IMR-90 (cell line): ENCODE results near the gene NTM. TPM values are rescaled to one million over a fixed set of nuclear protein-coding genes. Genes with fewer than 3 reads are reported as not detected.

Experiments used
- ATAC-seq: fragments of 200-7000 bp; cut with Tn5 transposase; 2 replicates; pipeline ENCODE4 v1.9.1; 2020; ENCODE audit warnings: low read depth, mild to moderate bottlenecking, moderate library complexity
- BruUV-seq: library from RNA; stranded (reverse); fragments of 400-500 nt; replicated peaks from 2 replicates; lab custom pipeline; 2021; lab: Mats Ljungman, UMichigan
- CTCF ChIA-PET: fragments of 300-600 bp; formaldehyde crosslinking; extraction: SDS; loops from one replicate; lab custom pipeline; 2021; ENCODE audit warnings: antibody characterized with exemption; lab: Yijun Ruan, JAX
- POLR2A ChIA-PET: fragments of 300-600 bp; sonication (Branson Sonifier 250); formaldehyde crosslinking; loops from one replicate; lab custom pipeline; 2022; ENCODE audit warnings: antibody characterized with exemption; ENCODE audit not compliant: unreplicated experiment; lab: Charles Lee
- DNase-seq: peaks from one replicate; pipeline ENCODE4 v3.0.0; 2013
- H2AFZ ChIP-seq: replicated peaks from 2 replicates; pipeline ENCODE3; 2013; ENCODE audit warnings: low read length, mild to moderate bottlenecking; ENCODE audit not compliant: poor library complexity
- H2AK5ac ChIP-seq: 2 replicates; pipeline ENCODE4 v1.6.1; 2013; ENCODE audit warnings: low read depth, low read length, inconsistent platforms
- H2AK9ac ChIP-seq: replicated peaks from 2 replicates; pipeline ENCODE3; 2013; ENCODE audit warnings: mild to moderate bottlenecking, low read depth, low read length, moderate library complexity; ENCODE audit not compliant: poor library complexity
- H2BK120ac ChIP-seq: 2 replicates; pipeline ENCODE4 v1.6.1; 2013; ENCODE audit warnings: low read depth, low read length, inconsistent platforms
- H2BK15ac ChIP-seq: 3 replicates; pipeline ENCODE4 v1.6.1; 2013; ENCODE audit warnings: low read depth, low read length, inconsistent platforms
- H2BK20ac ChIP-seq: 2 replicates; pipeline ENCODE4 v1.6.1; 2013; ENCODE audit warnings: low read depth, mild to moderate bottlenecking, inconsistent platforms, low read length, moderate library complexity
- H2BK5ac ChIP-seq: 2 replicates; pipeline ENCODE4 v1.6.1; 2013; ENCODE audit warnings: mild to moderate bottlenecking, low read depth, low read length, inconsistent platforms; ENCODE audit not compliant: poor library complexity, severe bottlenecking
- H3K14ac ChIP-seq: replicated peaks from 2 replicates; pipeline ENCODE4 v1.6.1; 2013; ENCODE audit warnings: low read depth, low read length, inconsistent platforms
- H3K18ac ChIP-seq: 2 replicates; pipeline ENCODE4 v1.6.1; 2013; ENCODE audit warnings: low read depth, low read length, control low read depth
- H3K23ac ChIP-seq: 2 replicates; pipeline ENCODE4 v1.6.1; 2013; ENCODE audit warnings: low read depth, low read length, inconsistent platforms
- H3K27ac ChIP-seq: 2 replicates; pipeline ENCODE4 v1.5.1; 2013; ENCODE audit warnings: mild to moderate bottlenecking, control low read depth, low read length; ENCODE audit not compliant: insufficient read depth
- H3K27me3 ChIP-seq: 2 replicates; pipeline ENCODE4 v1.6.1; 2013; ENCODE audit warnings: low read length; ENCODE audit not compliant: control insufficient read depth, insufficient read depth
- H3K36me3 ChIP-seq: 2 replicates; pipeline ENCODE4 v1.6.1; 2013; ENCODE audit warnings: low read length, mixed read lengths; ENCODE audit not compliant: control insufficient read depth, insufficient read depth
- H3K4ac ChIP-seq: 2 replicates; pipeline ENCODE4 v1.6.1; 2013; ENCODE audit warnings: low read depth, low read length, inconsistent platforms
- H3K4me1 ChIP-seq: 2 replicates; pipeline ENCODE4 v1.6.1; 2013; ENCODE audit warnings: low read length, mixed read lengths; ENCODE audit not compliant: control insufficient read depth, insufficient read depth
- H3K4me2 ChIP-seq: 2 replicates; pipeline ENCODE4 v1.6.1; 2013; ENCODE audit warnings: low read depth, mild to moderate bottlenecking, control low read depth, low read length, moderate library complexity
- H3K4me3 ChIP-seq: 2 replicates; pipeline ENCODE4 v1.5.1; 2013; ENCODE audit warnings: low read depth, mild to moderate bottlenecking, control low read depth, low read length, moderate library complexity; ENCODE audit not compliant: insufficient read depth
- H3K56ac ChIP-seq: 2 replicates; pipeline ENCODE4 v1.6.1; 2013; ENCODE audit warnings: low read length, inconsistent platforms; ENCODE audit not compliant: insufficient read depth; ENCODE audit errors: extremely low read depth
- H3K79me1 ChIP-seq, 2 experiments: 2 replicates each; pipeline ENCODE4 v1.6.1; 2013; ENCODE audit warnings: low read length in 2 of 2, inconsistent platforms in 1 of 2, low read depth in 1 of 2
- H3K9ac ChIP-seq: 2 replicates; pipeline ENCODE4 v1.6.1; 2013; ENCODE audit warnings: low read depth, low read length, control low read depth
- H3K9me1 ChIP-seq: 2 replicates; pipeline ENCODE4 v1.6.1; 2013; ENCODE audit warnings: low read length, inconsistent platforms; ENCODE audit not compliant: insufficient read depth
- H3K9me3 ChIP-seq: 2 replicates; pipeline ENCODE4 v1.6.1; 2013; ENCODE audit warnings: low read length; ENCODE audit not compliant: control insufficient read depth, insufficient read depth
- H4K20me1 ChIP-seq: 2 replicates; pipeline ENCODE4 v1.6.1; 2013; ENCODE audit warnings: low read length, inconsistent platforms; ENCODE audit not compliant: insufficient read depth
- H4K5ac ChIP-seq: 2 replicates; pipeline ENCODE4 v1.6.1; 2013; ENCODE audit warnings: mild to moderate bottlenecking, low read depth, low read length, control low read depth
- H4K8ac ChIP-seq, 2 experiments: 2 replicates each; pipeline ENCODE4 v1.6.1; 2013; ENCODE audit warnings: low read depth in 2 of 2, low read length in 2 of 2, control low read depth in 1 of 2, inconsistent platforms in 1 of 2
- H4K91ac ChIP-seq: 2 replicates; pipeline ENCODE4 v1.6.1; 2013; ENCODE audit warnings: low read depth, low read length, inconsistent platforms; ENCODE audit not compliant: insufficient read depth
- CEBPB ChIP-seq: IDR thresholded peaks from 2 replicates; pipeline ENCODE4 v1.6.1; 2012; ENCODE audit warnings: low read depth, low read length, improper control_type of control experiment
- CHD1 ChIP-seq: IDR thresholded peaks from 2 replicates; pipeline ENCODE4 v1.6.1; 2012; ENCODE audit warnings: low read depth, low read length, improper control_type of control experiment
- CTCF ChIP-seq: conservative IDR thresholded peaks from 2 replicates; pipeline ENCODE4 v1.5.1; 2012; ENCODE audit warnings: mild to moderate bottlenecking, low read depth, low read length, improper control_type of control experiment
- ELK1 ChIP-seq: fragments of 150-350 bp; IDR thresholded peaks from 2 replicates; pipeline ENCODE4 v1.6.1; 2016; ENCODE audit warnings: low read depth, mild to moderate bottlenecking, low read length, moderate library complexity, borderline replicate concordance
- MAFK ChIP-seq: IDR thresholded peaks from 2 replicates; pipeline ENCODE4 v1.6.1; 2012; ENCODE audit warnings: low read depth, low read length, improper control_type of control experiment
- MAZ ChIP-seq: IDR thresholded peaks from 2 replicates; pipeline ENCODE4 v1.6.1; 2012; ENCODE audit warnings: low read depth, mild to moderate bottlenecking, low read length, improper control_type of control experiment, moderate library complexity, borderline replicate concordance
- MXI1 ChIP-seq: IDR thresholded peaks from 2 replicates; pipeline ENCODE4 v1.6.1; 2012; ENCODE audit warnings: low read depth, mild to moderate bottlenecking, low read length, moderate library complexity, borderline replicate concordance
- POLR2A ChIP-seq: IDR thresholded peaks from 2 replicates; pipeline ENCODE4 v1.6.1; 2012; ENCODE audit warnings: mild to moderate bottlenecking, low read depth, low read length
- RAD21 ChIP-seq: IDR thresholded peaks from 2 replicates; pipeline ENCODE4 v1.6.1; 2012; ENCODE audit warnings: low read length, improper control_type of control experiment
- RCOR1 ChIP-seq: IDR thresholded peaks from 2 replicates; pipeline ENCODE4 v1.6.1; 2012; ENCODE audit warnings: mild to moderate bottlenecking, low read length, improper control_type of control experiment; ENCODE audit not compliant: insufficient replicate concordance
- RFX5 ChIP-seq: IDR thresholded peaks from 2 replicates; pipeline ENCODE4 v1.8.0; 2012; ENCODE audit warnings: low read depth, mild to moderate bottlenecking, low read length, moderate library complexity
- SMC3 ChIP-seq: fragments of 150-350 bp; IDR thresholded peaks from 2 replicates; pipeline ENCODE4 v1.6.1; 2016; ENCODE audit warnings: low read depth, mild to moderate bottlenecking, antibody characterized with exemption, low read length, moderate library complexity
- USF2 ChIP-seq: fragments of 150-350 bp; IDR thresholded peaks from 2 replicates; pipeline ENCODE4 v1.6.1; 2017; ENCODE audit warnings: mild to moderate bottlenecking, antibody characterized with exemption, low read length, low read depth
- WGBS, 2 experiments: methylation state at CpG; one replicate each; pipeline versions ENCODE4 v1.1.5 to v1.1.7; 2013; ENCODE audit warnings: missing lambda C conversion rate in 2 of 2; ENCODE audit not compliant: insufficient read length in 1 of 2; ENCODE audit errors: extremely low coverage in 2 of 2; 5-methylcytosine and 5-hydroxymethylcytosine counted together
- dilution Hi-C: fragments of 300-500 bp; cut with HindIII; formaldehyde crosslinking; loops from one replicate; pipeline ENCODE4 v1.14.3; 2018; ENCODE audit warnings: low sequenced_read_pairs; ENCODE audit not compliant: unreplicated experiment
- in situ Hi-C: fragments of 300-500 bp; cut with MboI; formaldehyde crosslinking; loops from 3 replicates; pipeline ENCODE4 v1.14.3; 2019; ENCODE audit warnings: low sequenced_read_pairs, inconsistent platforms, mixed read lengths
- intact Hi-C: fragments of 100-400 bp; cut with micrococcal nuclease; formaldehyde crosslinking; loops from 2 replicates; pipeline ENCODE4 v1.10.0; 2022
- polyA plus RNA-seq, 3 experiments: library from polyadenylated mRNA; depleted of rRNA; stranded (reverse); fragments of >200 nt; gene quantifications; 2 replicates each; pipeline ENCODE4 v1.2.3, GENCODE V29; 2012; ENCODE audit warnings: low replicate concordance in 1 of 3
- total RNA-seq: library from RNA; depleted of rRNA; stranded (reverse); fragments of >200 nt; gene quantifications from 2 replicates; pipeline ENCODE4 v1.2.3, GENCODE V29; 2012

The NTM gene
- total and polyA plus RNA-seq, 2 of the 4 experiments (the other 2 are of a cell fraction), result 19.5 to 25.5 TPM

- BruUV-seq, result no TSS peak
- Histone ChIP-seq H2AFZ (no peak overlapping the region), H4K91ac (no peak overlapping the region), H4K5ac (no peak overlapping the region), H3K18ac (no peak overlapping the region), H2AK9ac (no peak overlapping the region), H3K56ac (no peak overlapping the region), H3K4me3 (no peak overlapping the region), H2BK20ac (no peak overlapping the region), H2BK15ac (no peak overlapping the region), H3K9me1 (no peaks in the 10 kb centered on the region), H3K79me1 (no peaks in the 10 kb centered on the region; a peak in 1 of 4 replicates), H3K9ac (no peak overlapping the region), H3K4ac (no peak overlapping the region), H3K27ac (no peak overlapping the region), H3K4me2 (no peak overlapping the region), H2AK5ac (no peak overlapping the region), H4K8ac (no peak overlapping the region), H2BK120ac (no peak overlapping the region), H3K9me3 (no peaks in the 10 kb centered on the region), H2BK5ac (no peak overlapping the region), H3K27me3 (no peaks in the 10 kb centered on the region), H3K23ac (no peak overlapping the region), H3K14ac (no peak overlapping the region), H3K4me1 (no peaks in the 10 kb centered on the region), H4K20me1 (no peaks in the 10 kb centered on the region), H3K36me3 (no peaks in the 10 kb centered on the region)
- in situ Hi-C loops, result no loop called here
- dilution Hi-C loops, result no loop called here
- TF ChIP-seq CHD1, result no peak
- TF ChIP-seq RAD21, result no peak
- TF ChIP-seq POLR2A, result no peak
- TF ChIP-seq CTCF, result no peak
- no peak for TF ChIP-seq MAFK
- no peak for TF ChIP-seq ELK1
- TF ChIP-seq CEBPB, result no peak
- TF ChIP-seq RCOR1, result no peak
- no peak for TF ChIP-seq MAZ
- no peak for TF ChIP-seq RFX5
- TF ChIP-seq MXI1, result no peak
- TF ChIP-seq USF2, result no peak
- TF ChIP-seq SMC3, result no peak
- ChIA-PET POLR2A (no interaction called here), CTCF (no interaction called here)
- DNase-seq, result no peak
- no CpG with 5 or more reads among the region's 5 CpGs for WGBS, 2 experiments
- intact Hi-C loops, result no loop called here
- ATAC-seq, result no peak
Observed at GRCh38 chr11:132257871-132258270, 887.5 kb downstream of the NTM start.
